Activated CD4-positive, alpha-beta T cell treated with anti-CD3 and anti-CD28 coated beads, Interleukin-2, amount 10 ng/mL, durations not matched to agents 7 days and 5 days (primary cell): ENCODE results near the gene PCDH9. TPM values are rescaled to one million over a fixed set of nuclear protein-coding genes. Genes with fewer than 3 reads are reported as not detected.

ENCODE experiments used
- CTCF ChIA-PET: fragments of 350-600 bp; sonication (Branson Sonifier 250); formaldehyde crosslinking; loops from one replicate; lab custom pipeline; 2021; ENCODE audit warnings: antibody characterized with exemption; lab: Charles Lee
- POLR2A ChIA-PET: fragments of 350-600 bp; sonication (Branson Sonifier 250); formaldehyde crosslinking; loops from one replicate; lab custom pipeline; 2021; ENCODE audit warnings: antibody characterized with exemption; lab: Charles Lee
- DNase-seq: peaks from one replicate; pipeline ENCODE4 v3.0.0-alpha.2; 2020
- H3K27ac Mint-ChIP-seq: one replicate; pipeline ENCODE4 v1.8.0; 2021; ENCODE audit warnings: mild to moderate bottlenecking, moderate library complexity, mixed read lengths
- H3K27me3 Mint-ChIP-seq: one replicate; pipeline ENCODE4 v1.8.0; 2021; ENCODE audit warnings: mixed read lengths
- H3K36me3 Mint-ChIP-seq: one replicate; pipeline ENCODE4 v1.8.0; 2021; ENCODE audit warnings: low read depth, mixed read lengths
- H3K4me1 Mint-ChIP-seq: one replicate; pipeline ENCODE4 v1.8.0; 2021; ENCODE audit warnings: mixed read lengths
- H3K4me3 Mint-ChIP-seq: one replicate; pipeline ENCODE4 v1.8.0; 2021; ENCODE audit warnings: mild to moderate bottlenecking, moderate library complexity, mixed read lengths
- H3K9me3 Mint-ChIP-seq: one replicate; pipeline ENCODE4 v1.8.0; 2021; ENCODE audit warnings: mixed read lengths
- total RNA-seq, 2 experiments: library from RNA; stranded (reverse); gene quantifications; one replicate each; pipeline ENCODE4 v1.2.3, GENCODE V29; 2021

Gene PCDH9
- total RNA-seq, 2 experiments from 2014 or later: 0.25 to 0.30 TPM

GRCh38 chr13:66689628-66690027 lies 540.5 kb downstream of the PCDH9 start:
- no peak for DNase-seq
- CTCF ChIA-PET: no interaction called here
- Mint-ChIP-seq H3K4me1 (no peaks in the 10 kb centered on the region), H3K36me3 (no peaks in the 10 kb centered on the region), H3K9me3 (peaks cover 2% of the 10 kb centered on the region), H3K27me3 (no peaks in the 10 kb centered on the region), H3K4me3 (no peak overlapping the region), H3K27ac (no peak overlapping the region)
- POLR2A ChIA-PET: no interaction called here

- no peak overlapping the region for H3K4me3 Mint-ChIP-seq
- POLR2A ChIA-PET: no interaction called here
- no peaks in the 10 kb centered on the region for H3K36me3 Mint-ChIP-seq
Observed at GRCh38 chr13:66689037-66689619, 541.0 kb downstream of the PCDH9 start.

GRCh38 chr13:66681403-66681802 lies 548.7 kb downstream of the PCDH9 start:
- Mint-ChIP-seq H3K27ac (no peak overlapping the region), H3K9me3 (peaks cover 4% of the 10 kb centered on the region), H3K36me3 (no peaks in the 10 kb centered on the region), H3K27me3 (no peaks in the 10 kb centered on the region), H3K4me3 (no peak overlapping the region), H3K4me1 (no peaks in the 10 kb centered on the region)
- DNase-seq: no peak
- CTCF ChIA-PET: no interaction called here
- POLR2A ChIA-PET: no interaction called here

More at GRCh38 chr13:66689037-66689619, 541.0 kb downstream of the PCDH9 start:
- no peak for DNase-seq
- H3K27me3 Mint-ChIP-seq: no peaks in the 10 kb centered on the region
- H3K27ac Mint-ChIP-seq: no peak overlapping the region
- H3K4me1 Mint-ChIP-seq: no peaks in the 10 kb centered on the region
- CTCF ChIA-PET: no interaction called here
- H3K9me3 Mint-ChIP-seq: peaks cover 4% of the 10 kb centered on the region

GRCh38 chr13:66680031-66680430 lies 550.1 kb downstream of the PCDH9 start:
- H3K9me3 Mint-ChIP-seq: peaks cover 4% of the 10 kb centered on the region
- CTCF ChIA-PET: no interaction called here
- H3K4me1 Mint-ChIP-seq: no peaks in the 10 kb centered on the region
- no peak overlapping the region for H3K4me3 Mint-ChIP-seq
- H3K36me3 Mint-ChIP-seq: no peaks in the 10 kb centered on the region
- POLR2A ChIA-PET: no interaction called here
- no peaks in the 10 kb centered on the region for H3K27me3 Mint-ChIP-seq
- no peak for DNase-seq
- H3K27ac Mint-ChIP-seq: no peak overlapping the region

GRCh38 chr13:66675620-66676019 lies 554.5 kb downstream of the PCDH9 start:
- Mint-ChIP-seq H3K9me3 (no peaks in the 10 kb centered on the region), H3K27ac (no peak overlapping the region), H3K4me3 (no peak overlapping the region), H3K27me3 (no peaks in the 10 kb centered on the region), H3K36me3 (no peaks in the 10 kb centered on the region), H3K4me1 (no peaks in the 10 kb centered on the region)
- DNase-seq: no peak
- CTCF ChIA-PET: no interaction called here
- POLR2A ChIA-PET: no interaction called here

- ChIA-PET POLR2A (no interaction called here), CTCF (no interaction called here)
- no peaks in the 10 kb centered on the region for H3K36me3 Mint-ChIP-seq
- H3K4me1 Mint-ChIP-seq: no peaks in the 10 kb centered on the region
- H3K27ac Mint-ChIP-seq: no peak overlapping the region
- no peaks in the 10 kb centered on the region for H3K27me3 Mint-ChIP-seq
- no peak for DNase-seq
- H3K4me3 Mint-ChIP-seq: no peak overlapping the region
- no peaks in the 10 kb centered on the region for H3K9me3 Mint-ChIP-seq
Observed at GRCh38 chr13:66673401-66673800, 556.7 kb downstream of the PCDH9 start.

- no peaks in the 10 kb centered on the region for H3K36me3 Mint-ChIP-seq
- ChIA-PET CTCF (no interaction called here), POLR2A (no interaction called here)
- H3K9me3 Mint-ChIP-seq: no peaks in the 10 kb centered on the region
- H3K4me3 Mint-ChIP-seq: no peak overlapping the region
- no peaks in the 10 kb centered on the region for H3K27me3 Mint-ChIP-seq
- DNase-seq: no peak
- no peak overlapping the region for H3K27ac Mint-ChIP-seq
- no peaks in the 10 kb centered on the region for H3K4me1 Mint-ChIP-seq
Observed at GRCh38 chr13:66665991-66666390, 564.1 kb downstream of the PCDH9 start.

GRCh38 chr13:66663711-66664110 lies 566.4 kb downstream of the PCDH9 start:
- no peaks in the 10 kb centered on the region for H3K36me3 Mint-ChIP-seq
- H3K4me3 Mint-ChIP-seq: no peak overlapping the region
- ChIA-PET POLR2A (no interaction called here), CTCF (no interaction called here)
- H3K4me1 Mint-ChIP-seq: no peaks in the 10 kb centered on the region
- no peaks in the 10 kb centered on the region for H3K9me3 Mint-ChIP-seq
- no peaks in the 10 kb centered on the region for H3K27me3 Mint-ChIP-seq
- no peak overlapping the region for H3K27ac Mint-ChIP-seq
- DNase-seq: no peak

- no peak overlapping the region for H3K27ac Mint-ChIP-seq
- CTCF ChIA-PET: no interaction called here
- H3K27me3 Mint-ChIP-seq: no peaks in the 10 kb centered on the region
- POLR2A ChIA-PET: no interaction called here
- H3K36me3 Mint-ChIP-seq: no peaks in the 10 kb centered on the region
- no peaks in the 10 kb centered on the region for H3K4me1 Mint-ChIP-seq
- H3K9me3 Mint-ChIP-seq: no peaks in the 10 kb centered on the region
- no peak overlapping the region for H3K4me3 Mint-ChIP-seq
- DNase-seq: no peak
Observed at GRCh38 chr13:66663206-66663605, 566.9 kb downstream of the PCDH9 start.

GRCh38 chr13:66661336-66661735 lies 568.8 kb downstream of the PCDH9 start:
- Mint-ChIP-seq H3K9me3 (no peaks in the 10 kb centered on the region), H3K27me3 (no peaks in the 10 kb centered on the region), H3K36me3 (no peaks in the 10 kb centered on the region), H3K27ac (no peak overlapping the region), H3K4me3 (no peak overlapping the region), H3K4me1 (no peaks in the 10 kb centered on the region)
- CTCF ChIA-PET: no interaction called here
- no peak for DNase-seq
- POLR2A ChIA-PET: no interaction called here

GRCh38 chr13:66660468-66660813 lies 569.7 kb downstream of the PCDH9 start:
- no peak overlapping the region for H3K4me3 Mint-ChIP-seq
- H3K27ac Mint-ChIP-seq: no peak overlapping the region
- CTCF ChIA-PET: no interaction called here
- no peak for DNase-seq
- no peaks in the 10 kb centered on the region for H3K36me3 Mint-ChIP-seq
- H3K27me3 Mint-ChIP-seq: no peaks in the 10 kb centered on the region
- no peaks in the 10 kb centered on the region for H3K4me1 Mint-ChIP-seq
- no peaks in the 10 kb centered on the region for H3K9me3 Mint-ChIP-seq
- POLR2A ChIA-PET: no interaction called here

- Mint-ChIP-seq H3K27ac (no peak overlapping the region), H3K4me3 (no peak overlapping the region), H3K27me3 (no peaks in the 10 kb centered on the region), H3K4me1 (no peaks in the 10 kb centered on the region), H3K9me3 (no peaks in the 10 kb centered on the region), H3K36me3 (no peaks in the 10 kb centered on the region)
- DNase-seq: no peak
- CTCF ChIA-PET: no interaction called here
- POLR2A ChIA-PET: no interaction called here
Observed at GRCh38 chr13:66659701-66660467, 570.3 kb downstream of the PCDH9 start.

- DNase-seq: no peak
- no peaks in the 10 kb centered on the region for H3K36me3 Mint-ChIP-seq
- no peak overlapping the region for H3K4me3 Mint-ChIP-seq
- H3K4me1 Mint-ChIP-seq: no peaks in the 10 kb centered on the region
- POLR2A ChIA-PET: no interaction called here
- H3K27ac Mint-ChIP-seq: no peak overlapping the region
- no peaks in the 10 kb centered on the region for H3K27me3 Mint-ChIP-seq
- H3K9me3 Mint-ChIP-seq: no peaks in the 10 kb centered on the region
- CTCF ChIA-PET: no interaction called here
Observed at GRCh38 chr13:66659286-66659685, 570.9 kb downstream of the PCDH9 start.
